GM12878 (cell line): ENCODE data around the gene FOXG1. TPM values are rescaled to one million over a fixed set of nuclear protein-coding genes. Genes with fewer than 3 reads are reported as not detected.

Experiments
- ATAC-seq: fragments of 200-7000 bp; cut with Tn5 transposase; 3 replicates; pipeline ENCODE4 v1.9.1; 2020; ENCODE audit warnings: mild to moderate bottlenecking, moderate library complexity
- BruUV-seq: library from RNA; stranded (reverse); fragments of 400-500 nt; replicated peaks from 2 replicates; lab custom pipeline; 2021; lab: Mats Ljungman, UMichigan
- CTCF ChIA-PET: fragments of 300-600 bp; sonication (Branson Sonifier 250); formaldehyde crosslinking; extraction: SDS; loops from one replicate; lab custom pipeline; 2021; ENCODE audit warnings: inconsistent platforms; lab: Yijun Ruan, JAX
- POLR2A ChIA-PET: fragments of 350-600 bp; formaldehyde crosslinking; extraction: SDS; loops from one replicate; lab custom pipeline; 2021; ENCODE audit warnings: inconsistent platforms; lab: Charles Lee
- RAD21 ChIA-PET: fragments of 300-600 bp; sonication (Branson Sonifier 250); formaldehyde crosslinking; loops from one replicate; lab custom pipeline; 2023; ENCODE audit warnings: antibody characterized with exemption; ENCODE audit not compliant: unreplicated experiment; lab: Charles Lee
- SMC1A ChIA-PET: fragments of 300-600 bp; sonication (Branson Sonifier 250); formaldehyde crosslinking; loops from one replicate; lab custom pipeline; 2023; ENCODE audit not compliant: unreplicated experiment, uncharacterized antibody; lab: Charles Lee
- DNase-seq: peaks from one replicate; pipeline ENCODE4 v3.0.0-alpha.2; 2011; ENCODE audit warnings: low read depth, low spot score
- FAIRE-seq: peaks from 3 replicates; lab custom pipeline; 2011; peaks lifted over from hg19 to GRCh38; lab: Jason Lieb, UNC
- H2AFZ ChIP-seq: 2 replicates; pipeline ENCODE4 v1.6.0; 2011; ENCODE audit warnings: low read depth, low read length, control low read depth; ENCODE audit not compliant: control insufficient read depth
- H3K27ac ChIP-seq: 2 replicates; pipeline ENCODE4 v1.5.1; 2011; ENCODE audit warnings: control low read depth; ENCODE audit not compliant: control insufficient read depth, insufficient read depth
- H3K27me3 ChIP-seq, 2 experiments: replicated peaks in 1 of 2; 2 replicates each; pipeline versions ENCODE4 v1.6.0 to v1.6.1; 2011; ENCODE audit warnings: low read length in 1 of 2; ENCODE audit not compliant: control insufficient read depth in 2 of 2, insufficient read depth in 2 of 2
- H3K36me3 ChIP-seq, 2 experiments: 2 replicates each; pipeline ENCODE4 v1.5.1; 2011; ENCODE audit warnings: low read length in 1 of 2; ENCODE audit not compliant: control insufficient read depth in 2 of 2, insufficient read depth in 2 of 2
- H3K4me1 ChIP-seq: 2 replicates; pipeline ENCODE4 v1.6.1; 2011; ENCODE audit warnings: mild to moderate bottlenecking, low read length, moderate library complexity, mixed read lengths; ENCODE audit not compliant: control insufficient read depth, insufficient read depth
- H3K4me2 ChIP-seq: 2 replicates; pipeline ENCODE4 v1.6.0; 2011; ENCODE audit warnings: control low read depth; ENCODE audit not compliant: control insufficient read depth, insufficient read depth
- H3K4me3 ChIP-seq: fragments of 200-600 bp; sonication (generic); 2 replicates; pipeline ENCODE4 v1.5.1; 2016
- H3K79me2 ChIP-seq: 2 replicates; pipeline ENCODE4 v1.6.0; 2011; ENCODE audit warnings: low read length; ENCODE audit not compliant: control insufficient read depth, insufficient read depth
- H3K9ac ChIP-seq: 2 replicates; pipeline ENCODE4 v1.8.0; 2011; ENCODE audit warnings: low read length, control low read depth, mixed read lengths; ENCODE audit not compliant: control insufficient read depth, insufficient read depth
- H3K9me3 ChIP-seq: replicated peaks from 3 replicates; pipeline ENCODE4 v1.5.1; 2011; ENCODE audit warnings: mild to moderate bottlenecking, low read length; ENCODE audit not compliant: control insufficient read depth, insufficient read depth
- H4K20me1 ChIP-seq: 2 replicates; pipeline ENCODE4 v1.6.0; 2011; ENCODE audit not compliant: control insufficient read depth, insufficient read depth
- CBX5 ChIP-seq: sonication (generic); IDR thresholded peaks from 2 replicates; pipeline ENCODE4 v1.6.1; 2016; ENCODE audit warnings: low read depth, moderate library complexity, mild to moderate bottlenecking, inconsistent platforms
- CHD1 ChIP-seq: IDR thresholded peaks from 2 replicates; pipeline ENCODE4 v1.6.1; 2012; ENCODE audit warnings: low read depth, low read length, improper control_type of control experiment
- CHD2 ChIP-seq: IDR thresholded peaks from 2 replicates; pipeline ENCODE4 v1.6.1; 2011; ENCODE audit warnings: low read depth, low read length, improper control_type of control experiment, borderline replicate concordance
- EZH2 ChIP-seq: IDR thresholded peaks from 2 replicates; pipeline ENCODE4 v1.6.1; 2012; ENCODE audit warnings: low read depth, mild to moderate bottlenecking, control low read depth, inconsistent platforms, low read length, borderline replicate concordance; ENCODE audit not compliant: control insufficient read depth
- FOXK2 ChIP-seq: fragments of 450-650 bp; IDR thresholded peaks from 2 replicates; pipeline ENCODE4 v1.6.1; 2017; ENCODE audit warnings: mild to moderate bottlenecking, moderate library complexity
- TCF12 ChIP-seq: IDR thresholded peaks from 2 replicates; pipeline ENCODE4 v1.6.1; 2011; ENCODE audit warnings: low read depth, mild to moderate bottlenecking, low read length
- TCF3 ChIP-seq: IDR thresholded peaks from 2 replicates; pipeline ENCODE4 v1.6.1; 2012; ENCODE audit warnings: low read depth, mild to moderate bottlenecking, low read length, borderline replicate concordance; ENCODE audit not compliant: insufficient read depth
- YY1 ChIP-seq: IDR thresholded peaks from 2 replicates; pipeline ENCODE4 v1.6.1; 2011; ENCODE audit warnings: low read depth, mild to moderate bottlenecking, low read length
- ZNF274 ChIP-seq: IDR thresholded peaks from one replicate; pipeline ENCODE4 v1.8.0; 2011; ENCODE audit not compliant: insufficient read length, insufficient read depth
- WGBS: methylation state at CpG from one replicate; pipeline ENCODE4 v1.1.6; 2016; ENCODE audit warnings: low lambda C conversion rate; ENCODE audit not compliant: insufficient replicate concordance, insufficient coverage; ENCODE audit errors: missing lambda C conversion rate; 5-methylcytosine and 5-hydroxymethylcytosine counted together
- in situ Hi-C: fragments of 300-500 bp; cut with MboI; formaldehyde crosslinking; loops from 9 replicates; pipeline ENCODE4 v1.14.3; 2018; ENCODE audit warnings: mixed read lengths
- intact Hi-C: fragments of 100-400 bp; cut with micrococcal nuclease; formaldehyde crosslinking; loops from one replicate; pipeline ENCODE4 v1.14.2; 2022; ENCODE audit not compliant: unreplicated experiment
- polyA plus RNA-seq, 11 experiments: library from polyadenylated mRNA; depleted of rRNA in 4 of 11; unstranded in 6 of 11; stranded (reverse) in 5 of 11; fragments of >200 nt; fragmentation: Nextera tagmentation in 4 of 11; fragmentation: Illumina TruSeq in 1 of 11; extraction: Ambion mirVana in 4 of 11; extraction: Trizol in 1 of 11; gene quantifications; 1 replicate in 1 of 11; 2 replicates in 10 of 11; pipeline versions ENCODE4 v1.2.1 to v1.2.3, GENCODE V29; 2011 to 2016; ENCODE audit warnings: inconsistent platforms in 2 of 11, missing spikeins in 2 of 11, low read depth in 1 of 11
- total RNA-seq, 4 experiments: library from RNA; depleted of rRNA in 3 of 4; stranded (reverse); fragments of >200 nt in 3 of 4; fragmentation: Illumina TruSeq in 1 of 4; extraction: Trizol in 1 of 4; gene quantifications; 2 replicates each; pipeline versions ENCODE4 v1.2.1 to v1.2.3, GENCODE V29; 2013 to 2021

Gene FOXG1
- total and polyA plus RNA-seq, 10 of the 15 experiments (the other 5 are each of a cell fraction or from before 2014, with no cell fraction given) = 0.04 to 0.44 (median 0.06) TPM; not detected in 1

DNA sequence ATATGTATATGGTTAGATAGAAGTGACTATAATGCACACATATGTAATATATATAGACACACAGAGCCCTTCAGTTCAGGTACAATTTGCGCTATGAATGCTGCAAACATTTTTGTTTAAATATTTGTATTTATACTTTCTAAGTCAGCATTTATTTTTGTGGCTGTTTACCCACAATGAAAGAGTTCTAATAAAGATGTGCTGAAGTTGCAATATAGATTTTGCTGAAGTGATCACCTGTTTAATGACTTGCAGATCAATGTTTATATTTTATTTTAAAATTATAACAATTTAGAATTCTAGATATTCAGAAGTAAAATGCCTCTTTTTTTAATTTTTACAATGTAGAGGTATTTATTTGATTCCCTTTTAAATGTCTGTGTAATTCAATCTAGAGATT lies 3.5 kb downstream of the FOXG1 start:
- H3K4me3 ChIP-seq = no peak overlapping the region
- peaks cover 0 to 3% of the 10 kb centered on the region in 2 experiments; a peak in 2 of 4 replicates for H3K27me3 ChIP-seq
- POLR2A ChIA-PET = no interaction called here
- H3K4me2 ChIP-seq = no peak overlapping the region
- RAD21 ChIA-PET = no interaction called here
- TF ChIP-seq CBX5 = no peak
- no peak for TF ChIP-seq TCF12
- no peak for TF ChIP-seq ZNF274
- no peak for TF ChIP-seq CHD1
- no peak for TF ChIP-seq EZH2
- no peak for TF ChIP-seq YY1
- TF ChIP-seq TCF3 = no peak
- no peak for TF ChIP-seq FOXK2
- no peak for TF ChIP-seq CHD2
- no peaks in the 10 kb centered on the region for H3K4me1 ChIP-seq
- peaks cover 2% of the 10 kb centered on the region; the same call in 1 of the 3 replicates for H3K9me3 ChIP-seq
- in situ Hi-C loops (loop anchor here (25.0 kb wide), 2 partner anchors 442 to 1667 kb away; no protein-coding TSS in a partner anchor), intact Hi-C loops (loop anchor here (5.0 kb wide), 1 partner anchor 452 kb away; no protein-coding TSS in a partner anchor)
- CTCF ChIA-PET = no interaction called here
- no peak overlapping the region for H2AFZ ChIP-seq
- no peak for DNase-seq
- no peaks in the 10 kb centered on the region for H3K79me2 ChIP-seq
- SMC1A ChIA-PET = no interaction called here
- FAIRE-seq = no peak
- no peak overlapping the region for H3K27ac ChIP-seq
- H3K36me3 ChIP-seq = no peaks in the 10 kb centered on the region
- WGBS = 4% methylated on average over 1 of the region's 1 CpG
- no peaks in the 10 kb centered on the region for H4K20me1 ChIP-seq
- no peak for ATAC-seq
- no TSS peak for BruUV-seq
- no peak overlapping the region for H3K9ac ChIP-seq
